IMR-90 (cell line): ENCODE data around the gene MDM4. TPM values are rescaled to one million over a fixed set of nuclear protein-coding genes. Genes with fewer than 3 reads are reported as not detected.

Experiments
- ATAC-seq: fragments of 200-7000 bp; cut with Tn5 transposase; 2 replicates; pipeline ENCODE4 v1.9.1; 2020; ENCODE audit warnings: low read depth, mild to moderate bottlenecking, moderate library complexity
- BruUV-seq: library from RNA; stranded (reverse); fragments of 400-500 nt; replicated peaks from 2 replicates; lab custom pipeline; 2021; lab: Mats Ljungman, UMichigan
- CTCF ChIA-PET: fragments of 300-600 bp; formaldehyde crosslinking; extraction: SDS; loops from one replicate; lab custom pipeline; 2021; ENCODE audit warnings: antibody characterized with exemption; lab: Yijun Ruan, JAX
- POLR2A ChIA-PET: fragments of 300-600 bp; sonication (Branson Sonifier 250); formaldehyde crosslinking; loops from one replicate; lab custom pipeline; 2022; ENCODE audit warnings: antibody characterized with exemption; ENCODE audit not compliant: unreplicated experiment; lab: Charles Lee
- DNase-seq: peaks from one replicate; pipeline ENCODE4 v3.0.0; 2013
- H2AFZ ChIP-seq: replicated peaks from 2 replicates; pipeline ENCODE3; 2013; ENCODE audit warnings: low read length, mild to moderate bottlenecking; ENCODE audit not compliant: poor library complexity
- H2AK5ac ChIP-seq: 2 replicates; pipeline ENCODE4 v1.6.1; 2013; ENCODE audit warnings: low read depth, low read length, inconsistent platforms
- H2AK9ac ChIP-seq: replicated peaks from 2 replicates; pipeline ENCODE3; 2013; ENCODE audit warnings: mild to moderate bottlenecking, low read depth, low read length, moderate library complexity; ENCODE audit not compliant: poor library complexity
- H2BK120ac ChIP-seq: 2 replicates; pipeline ENCODE4 v1.6.1; 2013; ENCODE audit warnings: low read depth, low read length, inconsistent platforms
- H2BK15ac ChIP-seq: 3 replicates; pipeline ENCODE4 v1.6.1; 2013; ENCODE audit warnings: low read depth, low read length, inconsistent platforms
- H2BK20ac ChIP-seq: 2 replicates; pipeline ENCODE4 v1.6.1; 2013; ENCODE audit warnings: low read depth, mild to moderate bottlenecking, inconsistent platforms, low read length, moderate library complexity
- H2BK5ac ChIP-seq: 2 replicates; pipeline ENCODE4 v1.6.1; 2013; ENCODE audit warnings: mild to moderate bottlenecking, low read depth, low read length, inconsistent platforms; ENCODE audit not compliant: poor library complexity, severe bottlenecking
- H3K14ac ChIP-seq: replicated peaks from 2 replicates; pipeline ENCODE4 v1.6.1; 2013; ENCODE audit warnings: low read depth, low read length, inconsistent platforms
- H3K18ac ChIP-seq: 2 replicates; pipeline ENCODE4 v1.6.1; 2013; ENCODE audit warnings: low read depth, low read length, control low read depth
- H3K23ac ChIP-seq: 2 replicates; pipeline ENCODE4 v1.6.1; 2013; ENCODE audit warnings: low read depth, low read length, inconsistent platforms
- H3K27ac ChIP-seq: 2 replicates; pipeline ENCODE4 v1.5.1; 2013; ENCODE audit warnings: mild to moderate bottlenecking, control low read depth, low read length; ENCODE audit not compliant: insufficient read depth
- H3K27me3 ChIP-seq: 2 replicates; pipeline ENCODE4 v1.6.1; 2013; ENCODE audit warnings: low read length; ENCODE audit not compliant: control insufficient read depth, insufficient read depth
- H3K36me3 ChIP-seq: 2 replicates; pipeline ENCODE4 v1.6.1; 2013; ENCODE audit warnings: low read length, mixed read lengths; ENCODE audit not compliant: control insufficient read depth, insufficient read depth
- H3K4ac ChIP-seq: 2 replicates; pipeline ENCODE4 v1.6.1; 2013; ENCODE audit warnings: low read depth, low read length, inconsistent platforms
- H3K4me1 ChIP-seq: 2 replicates; pipeline ENCODE4 v1.6.1; 2013; ENCODE audit warnings: low read length, mixed read lengths; ENCODE audit not compliant: control insufficient read depth, insufficient read depth
- H3K4me2 ChIP-seq: 2 replicates; pipeline ENCODE4 v1.6.1; 2013; ENCODE audit warnings: low read depth, mild to moderate bottlenecking, control low read depth, low read length, moderate library complexity
- H3K4me3 ChIP-seq: 2 replicates; pipeline ENCODE4 v1.5.1; 2013; ENCODE audit warnings: low read depth, mild to moderate bottlenecking, control low read depth, low read length, moderate library complexity; ENCODE audit not compliant: insufficient read depth
- H3K56ac ChIP-seq: 2 replicates; pipeline ENCODE4 v1.6.1; 2013; ENCODE audit warnings: low read length, inconsistent platforms; ENCODE audit not compliant: insufficient read depth; ENCODE audit errors: extremely low read depth
- H3K79me1 ChIP-seq, 2 experiments: 2 replicates each; pipeline ENCODE4 v1.6.1; 2013; ENCODE audit warnings: low read length in 2 of 2, inconsistent platforms in 1 of 2, low read depth in 1 of 2
- H3K9ac ChIP-seq: 2 replicates; pipeline ENCODE4 v1.6.1; 2013; ENCODE audit warnings: low read depth, low read length, control low read depth
- H3K9me1 ChIP-seq: 2 replicates; pipeline ENCODE4 v1.6.1; 2013; ENCODE audit warnings: low read length, inconsistent platforms; ENCODE audit not compliant: insufficient read depth
- H3K9me3 ChIP-seq: 2 replicates; pipeline ENCODE4 v1.6.1; 2013; ENCODE audit warnings: low read length; ENCODE audit not compliant: control insufficient read depth, insufficient read depth
- H4K20me1 ChIP-seq: 2 replicates; pipeline ENCODE4 v1.6.1; 2013; ENCODE audit warnings: low read length, inconsistent platforms; ENCODE audit not compliant: insufficient read depth
- H4K5ac ChIP-seq: 2 replicates; pipeline ENCODE4 v1.6.1; 2013; ENCODE audit warnings: mild to moderate bottlenecking, low read depth, low read length, control low read depth
- H4K8ac ChIP-seq, 2 experiments: 2 replicates each; pipeline ENCODE4 v1.6.1; 2013; ENCODE audit warnings: low read depth in 2 of 2, low read length in 2 of 2, control low read depth in 1 of 2, inconsistent platforms in 1 of 2
- H4K91ac ChIP-seq: 2 replicates; pipeline ENCODE4 v1.6.1; 2013; ENCODE audit warnings: low read depth, low read length, inconsistent platforms; ENCODE audit not compliant: insufficient read depth
- FOS ChIP-seq: fragments of 150-350 bp; IDR thresholded peaks from 2 replicates; pipeline ENCODE4 v1.6.1; 2016; ENCODE audit warnings: low read depth, low read length
- RFX5 ChIP-seq: IDR thresholded peaks from 2 replicates; pipeline ENCODE4 v1.8.0; 2012; ENCODE audit warnings: low read depth, mild to moderate bottlenecking, low read length, moderate library complexity
- SMC3 ChIP-seq: fragments of 150-350 bp; IDR thresholded peaks from 2 replicates; pipeline ENCODE4 v1.6.1; 2016; ENCODE audit warnings: low read depth, mild to moderate bottlenecking, antibody characterized with exemption, low read length, moderate library complexity
- WGBS, 2 experiments: methylation state at CpG; one replicate each; pipeline versions ENCODE4 v1.1.5 to v1.1.7; 2013; ENCODE audit warnings: missing lambda C conversion rate in 2 of 2; ENCODE audit not compliant: insufficient read length in 1 of 2; ENCODE audit errors: extremely low coverage in 2 of 2; 5-methylcytosine and 5-hydroxymethylcytosine counted together
- dilution Hi-C: fragments of 300-500 bp; cut with HindIII; formaldehyde crosslinking; loops from one replicate; pipeline ENCODE4 v1.14.3; 2018; ENCODE audit warnings: low sequenced_read_pairs; ENCODE audit not compliant: unreplicated experiment
- in situ Hi-C: fragments of 300-500 bp; cut with MboI; formaldehyde crosslinking; loops from 3 replicates; pipeline ENCODE4 v1.14.3; 2019; ENCODE audit warnings: low sequenced_read_pairs, inconsistent platforms, mixed read lengths
- intact Hi-C: fragments of 100-400 bp; cut with micrococcal nuclease; formaldehyde crosslinking; loops from 2 replicates; pipeline ENCODE4 v1.10.0; 2022
- polyA plus RNA-seq, 3 experiments: library from polyadenylated mRNA; depleted of rRNA; stranded (reverse); fragments of >200 nt; gene quantifications; 2 replicates each; pipeline ENCODE4 v1.2.3, GENCODE V29; 2012; ENCODE audit warnings: low replicate concordance in 1 of 3
- total RNA-seq: library from RNA; depleted of rRNA; stranded (reverse); fragments of >200 nt; gene quantifications from 2 replicates; pipeline ENCODE4 v1.2.3, GENCODE V29; 2012
- TF ChIP-seq, protein P1 (sequence below): fragments of 150-350 bp; IDR thresholded peaks from 2 replicates; pipeline ENCODE4 v1.6.1; 2017; ENCODE audit warnings: mild to moderate bottlenecking, antibody characterized with exemption, low read length, low read depth

MDM4 gene
- total and polyA plus RNA-seq, 2 of the 4 experiments (the other 2 are of a cell fraction), result 7.4 to 20.1 TPM

DNA sequence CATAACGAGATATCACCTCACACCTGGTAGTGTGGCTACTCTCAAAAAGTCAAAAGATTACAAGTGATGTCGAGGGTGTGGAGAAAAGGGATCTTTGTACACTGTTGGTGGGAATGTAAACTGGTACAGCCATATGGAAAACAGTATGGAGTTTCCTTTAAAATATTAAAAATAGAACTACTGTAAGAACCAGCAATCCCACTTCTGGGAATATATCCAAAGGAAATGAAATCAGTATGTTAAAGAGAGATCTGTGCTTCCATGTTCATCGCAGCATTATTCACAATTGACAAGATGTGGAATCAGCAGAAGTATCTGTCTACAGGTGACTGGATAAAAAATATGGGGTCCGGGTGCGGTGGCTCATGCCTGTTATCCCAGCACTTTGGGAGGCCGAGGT, 14.0 kb upstream of the MDM4 start:
- dilution Hi-C loops (no loop called here), in situ Hi-C loops (loop anchor here (5.0 kb wide), 1 partner anchor 55 kb away; no protein-coding TSS in a partner anchor), intact Hi-C loops (loop anchor here (5.0 kb wide), 1 partner anchor 340 kb away; no protein-coding TSS in a partner anchor)
- Histone ChIP-seq H2BK15ac (no peak overlapping the region), H3K4me1 (no peaks in the 10 kb centered on the region), H4K5ac (no peak overlapping the region), H3K27ac (no peak overlapping the region), H3K18ac (no peak overlapping the region), H2BK120ac (no peak overlapping the region), H3K9me3 (peaks cover 5% of the 10 kb centered on the region), H3K9ac (no peak overlapping the region), H2AK5ac (no peak overlapping the region), H3K14ac (no peak overlapping the region), H2BK20ac (no peak overlapping the region), H3K23ac (no peak overlapping the region), H3K79me1 (no peaks in the 10 kb centered on the region), H3K56ac (no peak overlapping the region), H4K8ac (no peak overlapping the region), H3K36me3 (no peaks in the 10 kb centered on the region), H3K4me2 (no peak overlapping the region), H4K20me1 (peaks cover 3% of the 10 kb centered on the region; the same call in 1 of the 2 replicates), H2BK5ac (no peak overlapping the region), H2AFZ (no peak overlapping the region), H2AK9ac (no peak overlapping the region), H3K4ac (no peak overlapping the region), H3K4me3 (no peak overlapping the region), H4K91ac (no peak overlapping the region), H3K9me1 (no peaks in the 10 kb centered on the region), H3K27me3 (peaks cover 16% of the 10 kb centered on the region; the same call in 1 of the 2 replicates)
- TF ChIP-seq, protein P1, sequence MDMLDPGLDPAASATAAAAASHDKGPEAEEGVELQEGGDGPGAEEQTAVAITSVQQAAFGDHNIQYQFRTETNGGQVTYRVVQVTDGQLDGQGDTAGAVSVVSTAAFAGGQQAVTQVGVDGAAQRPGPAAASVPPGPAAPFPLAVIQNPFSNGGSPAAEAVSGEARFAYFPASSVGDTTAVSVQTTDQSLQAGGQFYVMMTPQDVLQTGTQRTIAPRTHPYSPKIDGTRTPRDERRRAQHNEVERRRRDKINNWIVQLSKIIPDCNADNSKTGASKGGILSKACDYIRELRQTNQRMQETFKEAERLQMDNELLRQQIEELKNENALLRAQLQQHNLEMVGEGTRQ, result no peak
- no peak for TF ChIP-seq SMC3
- TF ChIP-seq FOS, result no peak
- TF ChIP-seq RFX5, result no peak
- BruUV-seq, result no TSS peak
- ChIA-PET CTCF (interaction anchor here (1.3 to 4.4 kb wide), 3 partner anchors 56 to 94 kb away, joined by 5 to 30 read pairs (median 5); no protein-coding TSS in a partner anchor), POLR2A (no interaction called here)
- WGBS, 2 experiments, result 100% methylated on average over 1 of the region's 6 CpGs; no CpG with 5 or more reads in 1 of the 2 experiments
- ATAC-seq, result no peak
- no peak for DNase-seq
